ENCODE measurements around the gene KRTAP23-1.

The KRTAP23-1 gene

GRCh38 chr21:30348506-30348905 lies at the start of gene KRTAP23-1:
Gene KRTAP23-1 (minus strand): TSS chr21:30348606. CDS start chr21:30348606, 0 bp downstream.
- H3K9ac ChIP-seq (ENCODE audit: low read depth in 1 of 2, low read length in 2 of 2) = no peak within 1 kb of the TSS
- H3K27ac ChIP-seq (ENCODE audit: low read depth, low read length) = no peak within 1 kb of the TSS
- no peaks in the 10 kb centered on the region for H3K27me3 ChIP-seq (ENCODE audit: control insufficient read depth in 1 of 2, insufficient read depth in 2 of 2, low read length in 2 of 2)
- no peaks in the 10 kb centered on the region for H3K36me3 ChIP-seq (ENCODE audit: control insufficient read depth in 1 of 2, insufficient read depth in 2 of 2, low read length in 2 of 2)
- no peaks in the 10 kb centered on the region for H3K9me3 ChIP-seq (ENCODE audit: control insufficient read depth in 1 of 2, low read length in 2 of 2)
- no peak within 1 kb of the TSS for H3K4me3 ChIP-seq (ENCODE audit: low read depth in 1 of 2, low read length in 2 of 2)
- no peaks in the 10 kb centered on the region for H3K4me1 ChIP-seq (ENCODE audit: control insufficient read depth in 1 of 2, insufficient read depth in 2 of 2, low read length in 2 of 2)

DNA sequence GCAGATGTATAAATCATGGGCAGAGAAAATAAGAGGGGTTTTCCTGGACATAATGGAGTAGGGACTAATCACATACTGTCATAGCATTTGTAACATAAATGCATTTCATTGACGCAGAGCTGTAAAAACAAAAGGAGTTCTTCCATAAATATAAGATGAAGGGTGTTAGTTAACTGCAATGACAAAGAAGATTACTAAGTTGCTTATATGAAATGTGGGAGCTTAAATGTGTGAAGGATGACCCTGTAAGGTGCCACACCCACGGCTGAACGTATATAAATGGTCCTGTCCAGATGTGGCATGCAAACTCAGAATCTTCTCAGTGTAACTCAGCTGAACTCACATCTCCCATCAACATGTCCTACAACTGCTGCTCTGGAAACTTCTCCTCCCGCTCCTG lies 47.3 kb upstream of the KRTAP23-1 start, which contains the start of gene KRTAP13-1:
Gene KRTAP13-1, plus strand, starts transcription at position 301 of the 400 bp plus-strand sequence. Its CDS starts 56 bp downstream, at position 357.
- Histone ChIP-seq H3K4me1 (ENCODE audit: control insufficient read depth in 1 of 2, insufficient read depth in 2 of 2, low read length in 2 of 2) (no peaks in the 10 kb centered on the region), H3K9ac (ENCODE audit: low read depth in 1 of 2, low read length in 2 of 2) (no peak within 1 kb of the TSS), H3K27ac (ENCODE audit: low read depth, low read length) (no peak within 1 kb of the TSS), H3K27me3 (ENCODE audit: control insufficient read depth in 1 of 2, insufficient read depth in 2 of 2, low read length in 2 of 2) (no peaks in the 10 kb centered on the region), H3K36me3 (ENCODE audit: control insufficient read depth in 1 of 2, insufficient read depth in 2 of 2, low read length in 2 of 2) (no peaks in the 10 kb centered on the region), H3K9me3 (ENCODE audit: control insufficient read depth in 1 of 2, low read length in 2 of 2) (no peaks in the 10 kb centered on the region), H3K4me3 (ENCODE audit: low read depth in 1 of 2, low read length in 2 of 2) (no peak within 1 kb of the TSS)

DNA sequence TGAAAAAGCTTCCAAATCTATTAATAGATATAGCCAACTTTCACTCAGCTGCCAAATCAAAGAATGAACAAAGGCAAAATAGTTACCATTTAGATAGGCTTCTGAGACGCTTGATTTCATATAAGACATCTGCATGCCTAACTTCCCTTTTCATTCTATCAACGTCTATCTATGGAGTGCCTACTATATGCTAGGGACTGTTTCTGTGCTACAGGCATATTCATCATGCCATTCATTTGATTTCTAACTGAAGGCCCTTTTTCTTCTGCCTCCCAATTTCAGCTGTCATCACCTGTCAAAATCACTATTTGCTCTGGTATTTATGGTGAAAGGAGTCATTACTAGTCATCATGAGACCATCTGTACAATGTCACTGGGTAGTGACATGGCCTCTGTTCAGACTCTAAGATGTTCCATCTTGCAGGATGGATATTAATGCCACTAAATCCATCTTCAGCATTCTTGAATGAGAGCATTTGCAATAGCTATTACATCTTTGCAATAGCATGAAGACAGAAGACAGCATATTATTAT lies 43.2 kb upstream of the KRTAP23-1 start:
- Histone ChIP-seq H3K27ac (ENCODE audit: low read depth, low read length) (no peak overlapping the region), H3K27me3 (ENCODE audit: control insufficient read depth in 1 of 2, insufficient read depth in 2 of 2, low read length in 2 of 2) (no peaks in the 10 kb centered on the region), H3K4me1 (ENCODE audit: control insufficient read depth in 1 of 2, insufficient read depth in 2 of 2, low read length in 2 of 2) (no peaks in the 10 kb centered on the region), H3K4me3 (ENCODE audit: low read depth in 1 of 2, low read length in 2 of 2) (no peak overlapping the region), H3K9ac (ENCODE audit: low read depth in 1 of 2, low read length in 2 of 2) (no peak overlapping the region), H3K36me3 (ENCODE audit: control insufficient read depth in 1 of 2, insufficient read depth in 2 of 2, low read length in 2 of 2) (no peaks in the 10 kb centered on the region), H3K9me3 (ENCODE audit: control insufficient read depth in 1 of 2, low read length in 2 of 2) (no peaks in the 10 kb centered on the region)

- peaks cover 0 to 7% of the 10 kb centered on the region in 2 donors for H3K9me3 ChIP-seq (ENCODE audit: control insufficient read depth in 1 of 2, low read length in 2 of 2)
- H3K36me3 ChIP-seq (ENCODE audit: control insufficient read depth in 1 of 2, insufficient read depth in 2 of 2, low read length in 2 of 2) = no peaks in the 10 kb centered on the region
- no peaks in the 10 kb centered on the region for H3K4me1 ChIP-seq (ENCODE audit: control insufficient read depth in 1 of 2, insufficient read depth in 2 of 2, low read length in 2 of 2)
- no peak overlapping the region for H3K4me3 ChIP-seq (ENCODE audit: low read depth in 1 of 2, low read length in 2 of 2)
- no peaks in the 10 kb centered on the region for H3K27me3 ChIP-seq (ENCODE audit: control insufficient read depth in 1 of 2, insufficient read depth in 2 of 2, low read length in 2 of 2)
- H3K9ac ChIP-seq (ENCODE audit: low read depth in 1 of 2, low read length in 2 of 2) = no peak overlapping the region
- no peak overlapping the region for H3K27ac ChIP-seq (ENCODE audit: low read depth, low read length)
These were observed 33.8 kb upstream of the KRTAP23-1 start for GRCh38 chr21:30382201-30382600.

- no peak within 1 kb of the TSS for H3K4me3 ChIP-seq (ENCODE audit: low read depth in 1 of 2, low read length in 2 of 2)
- no peaks in the 10 kb centered on the region for H3K4me1 ChIP-seq (ENCODE audit: control insufficient read depth in 1 of 2, insufficient read depth in 2 of 2, low read length in 2 of 2)
- H3K36me3 ChIP-seq (ENCODE audit: control insufficient read depth in 1 of 2, insufficient read depth in 2 of 2, low read length in 2 of 2) = no peaks in the 10 kb centered on the region
- H3K9me3 ChIP-seq (ENCODE audit: control insufficient read depth in 1 of 2, low read length in 2 of 2) = no peaks in the 10 kb centered on the region
- H3K27me3 ChIP-seq (ENCODE audit: control insufficient read depth in 1 of 2, insufficient read depth in 2 of 2, low read length in 2 of 2) = no peaks in the 10 kb centered on the region
- H3K27ac ChIP-seq (ENCODE audit: low read depth, low read length) = no peak within 1 kb of the TSS
- no peak within 1 kb of the TSS for H3K9ac ChIP-seq (ENCODE audit: low read depth in 1 of 2, low read length in 2 of 2)
These were observed 23.8 kb upstream of the KRTAP23-1 start, which contains the start of gene KRTAP13-2 for GRCh38 chr21:30372139-30372770. Gene KRTAP13-2 (minus strand): TSS chr21:30372271. CDS start chr21:30372213, 58 bp downstream.

DNA sequence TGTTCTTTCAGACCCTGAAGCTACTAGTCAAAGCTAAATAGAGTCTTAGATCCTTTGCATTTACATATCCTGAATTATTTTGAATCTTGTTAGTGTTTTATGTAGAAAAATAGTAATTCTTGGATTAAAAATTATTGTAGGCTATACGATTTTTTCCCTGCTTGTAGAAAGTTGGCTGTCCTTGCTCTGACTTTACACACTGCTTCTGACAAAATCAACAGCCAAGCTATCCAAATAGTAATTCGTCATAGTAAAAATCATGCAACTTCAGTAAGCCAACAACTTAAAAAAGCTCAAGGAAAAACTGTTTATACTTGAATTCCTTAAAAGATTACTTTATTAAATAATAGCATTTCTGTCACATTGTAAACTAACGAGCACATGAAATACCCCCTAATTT lies 7.5 kb upstream of the KRTAP23-1 start:
- no peak overlapping the region for H3K27ac ChIP-seq (ENCODE audit: low read depth, low read length)
- peaks cover 0 to 5% of the 10 kb centered on the region in 2 donors for H3K9me3 ChIP-seq (ENCODE audit: control insufficient read depth in 1 of 2, low read length in 2 of 2)
- H3K36me3 ChIP-seq (ENCODE audit: control insufficient read depth in 1 of 2, insufficient read depth in 2 of 2, low read length in 2 of 2) = no peaks in the 10 kb centered on the region
- no peaks in the 10 kb centered on the region for H3K27me3 ChIP-seq (ENCODE audit: control insufficient read depth in 1 of 2, insufficient read depth in 2 of 2, low read length in 2 of 2)
- no peaks in the 10 kb centered on the region for H3K4me1 ChIP-seq (ENCODE audit: control insufficient read depth in 1 of 2, insufficient read depth in 2 of 2, low read length in 2 of 2)
- no peak overlapping the region for H3K9ac ChIP-seq (ENCODE audit: low read depth in 1 of 2, low read length in 2 of 2)
- H3K4me3 ChIP-seq (ENCODE audit: low read depth in 1 of 2, low read length in 2 of 2) = no peak overlapping the region

DNA sequence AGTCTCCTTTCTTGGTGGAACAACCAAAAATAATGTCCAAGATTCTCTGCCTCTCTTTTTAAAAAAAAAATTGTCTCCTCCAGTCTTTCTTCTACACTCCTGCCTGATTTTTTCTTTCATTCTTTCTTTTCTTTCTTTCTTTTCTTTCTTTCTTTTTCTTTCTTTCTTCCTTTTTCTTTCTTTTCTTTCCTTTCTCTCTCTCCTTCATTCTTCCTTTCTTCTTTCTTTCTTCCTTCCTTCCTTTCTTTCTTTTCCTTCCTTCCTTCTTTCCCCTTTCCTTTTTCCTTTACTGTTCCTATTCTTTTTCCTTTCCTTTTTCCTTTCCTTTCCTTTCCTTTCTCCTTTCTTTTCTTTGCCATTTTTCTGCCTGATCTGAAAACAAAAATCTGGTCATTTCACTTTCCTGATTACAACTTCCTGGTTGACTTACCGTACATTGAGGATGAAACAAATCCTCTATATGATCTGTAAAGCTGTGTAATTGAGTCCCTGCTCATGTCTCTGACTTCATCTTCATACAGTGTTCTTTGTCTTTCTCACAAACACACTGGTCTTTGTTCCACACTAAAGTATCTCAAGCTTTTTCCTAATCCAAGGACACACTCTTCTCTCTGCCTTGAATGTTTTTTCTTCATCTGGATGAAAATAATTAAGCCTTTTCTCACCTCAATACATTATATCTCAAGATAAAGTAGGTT lies 6.1 kb upstream of the KRTAP23-1 start:
- peaks cover 0 to 5% of the 10 kb centered on the region in 2 donors for H3K9me3 ChIP-seq (ENCODE audit: control insufficient read depth in 1 of 2, low read length in 2 of 2)
- H3K27me3 ChIP-seq (ENCODE audit: control insufficient read depth in 1 of 2, insufficient read depth in 2 of 2, low read length in 2 of 2) = no peaks in the 10 kb centered on the region
- H3K4me3 ChIP-seq (ENCODE audit: low read depth in 1 of 2, low read length in 2 of 2) = no peak overlapping the region
- no peaks in the 10 kb centered on the region for H3K4me1 ChIP-seq (ENCODE audit: control insufficient read depth in 1 of 2, insufficient read depth in 2 of 2, low read length in 2 of 2)
- H3K27ac ChIP-seq (ENCODE audit: low read depth, low read length) = no peak overlapping the region
- H3K36me3 ChIP-seq (ENCODE audit: control insufficient read depth in 1 of 2, insufficient read depth in 2 of 2, low read length in 2 of 2) = no peaks in the 10 kb centered on the region
- H3K9ac ChIP-seq (ENCODE audit: low read depth in 1 of 2, low read length in 2 of 2) = no peak overlapping the region

DNA sequence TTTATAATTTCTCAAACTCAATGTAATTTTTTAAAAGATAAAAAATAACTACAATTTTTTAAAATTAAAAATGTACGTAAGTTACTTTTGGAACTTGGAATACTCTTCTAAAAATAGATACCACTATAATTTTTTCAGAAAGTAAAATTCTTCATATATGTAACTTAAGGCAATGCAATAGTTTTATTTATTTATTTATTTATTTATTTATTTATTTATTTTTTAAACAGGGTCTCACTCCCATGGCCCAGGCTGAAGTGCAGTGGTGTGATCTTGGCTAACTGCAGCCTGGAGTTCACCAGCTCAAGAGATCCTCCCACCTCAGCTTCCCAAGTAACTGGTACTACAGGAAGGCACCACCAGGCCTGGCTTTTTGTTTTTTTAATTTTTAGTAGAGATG lies 3.1 kb upstream of the KRTAP23-1 start:
- Histone ChIP-seq H3K4me1 (ENCODE audit: control insufficient read depth in 1 of 2, insufficient read depth in 2 of 2, low read length in 2 of 2) (no peaks in the 10 kb centered on the region), H3K4me3 (ENCODE audit: low read depth in 1 of 2, low read length in 2 of 2) (no peak overlapping the region), H3K36me3 (ENCODE audit: control insufficient read depth in 1 of 2, insufficient read depth in 2 of 2, low read length in 2 of 2) (no peaks in the 10 kb centered on the region), H3K9ac (ENCODE audit: low read depth in 1 of 2, low read length in 2 of 2) (no peak overlapping the region), H3K27ac (ENCODE audit: low read depth, low read length) (no peak overlapping the region), H3K27me3 (ENCODE audit: control insufficient read depth in 1 of 2, insufficient read depth in 2 of 2, low read length in 2 of 2) (no peaks in the 10 kb centered on the region), H3K9me3 (ENCODE audit: control insufficient read depth in 1 of 2, low read length in 2 of 2) (no peaks in the 10 kb centered on the region)

GRCh38 chr21:30349572-30349971 lies 1.2 kb upstream of the KRTAP23-1 start:
- Histone ChIP-seq H3K4me1 (ENCODE audit: control insufficient read depth in 1 of 2, insufficient read depth in 2 of 2, low read length in 2 of 2) (no peaks in the 10 kb centered on the region), H3K36me3 (ENCODE audit: control insufficient read depth in 1 of 2, insufficient read depth in 2 of 2, low read length in 2 of 2) (no peaks in the 10 kb centered on the region), H3K27me3 (ENCODE audit: control insufficient read depth in 1 of 2, insufficient read depth in 2 of 2, low read length in 2 of 2) (no peaks in the 10 kb centered on the region), H3K27ac (ENCODE audit: low read depth, low read length) (no peak overlapping the region), H3K9me3 (ENCODE audit: control insufficient read depth in 1 of 2, low read length in 2 of 2) (no peaks in the 10 kb centered on the region), H3K4me3 (ENCODE audit: low read depth in 1 of 2, low read length in 2 of 2) (no peak overlapping the region), H3K9ac (ENCODE audit: low read depth in 1 of 2, low read length in 2 of 2) (no peak overlapping the region)

- Histone ChIP-seq H3K4me3 (ENCODE audit: low read depth in 1 of 2, low read length in 2 of 2) (no peak overlapping the region), H3K36me3 (ENCODE audit: control insufficient read depth in 1 of 2, insufficient read depth in 2 of 2, low read length in 2 of 2) (no peaks in the 10 kb centered on the region), H3K4me1 (ENCODE audit: control insufficient read depth in 1 of 2, insufficient read depth in 2 of 2, low read length in 2 of 2) (no peaks in the 10 kb centered on the region), H3K27ac (ENCODE audit: low read depth, low read length) (no peak overlapping the region), H3K27me3 (ENCODE audit: control insufficient read depth in 1 of 2, insufficient read depth in 2 of 2, low read length in 2 of 2) (no peaks in the 10 kb centered on the region), H3K9ac (ENCODE audit: low read depth in 1 of 2, low read length in 2 of 2) (no peak overlapping the region), H3K9me3 (ENCODE audit: control insufficient read depth in 1 of 2, low read length in 2 of 2) (no peaks in the 10 kb centered on the region)
These were observed 3.4 kb downstream of the KRTAP23-1 start for GRCh38 chr21:30345014-30345413.

Data from duodenal mucosa (tissue), 2 donors.